C4-2B (cell line): ENCODE data around the gene DNAJC13.
"Not testable (repeated sequence)": the region's sequence is repeated elsewhere in the genome, so short reads cannot be mapped to it uniquely, and the experiment has no call there.

Source experiments
- H3K27ac ChIP-seq: fragments of 450-650 bp; 2 replicates; pipeline ENCODE4 v1.5.1; 2017
- CTCF ChIP-seq: fragments of 450-650 bp; conservative IDR thresholded peaks from 2 replicates; pipeline ENCODE4 v1.5.1; 2017; ENCODE audit warnings: mild to moderate bottlenecking
- ZFX ChIP-seq: fragments of 450-650 bp; IDR thresholded peaks from 2 replicates; pipeline ENCODE4 v1.6.1; 2017

Gene DNAJC13

GRCh38 chr3:132416807-132417694 lies at the start of gene DNAJC13:
DNAJC13 (plus strand) TSS chr3:132417502; CDS start chr3:132434551, 17,049 bp downstream.
- TF ChIP-seq CTCF (no peak), ZFX (no peak)
- H3K27ac ChIP-seq: peak within 1 kb of the TSS; percentile 88

GRCh38 chr3:132368515-132368914 lies 48.8 kb upstream of the DNAJC13 start:
- TF ChIP-seq CTCF: no peak
- TF ChIP-seq ZFX: no peak
- no peak overlapping the region for H3K27ac ChIP-seq

- H3K27ac ChIP-seq: no peak overlapping the region
- TF ChIP-seq ZFX (no peak), CTCF (no peak)
Observed at GRCh38 chr3:132368962-132369361, 48.3 kb upstream of the DNAJC13 start.

- H3K27ac ChIP-seq: not testable (repeated sequence)
Observed at GRCh38 chr3:132376945-132377354, 40.4 kb upstream of the DNAJC13 start.

- TF ChIP-seq ZFX: no peak
- TF ChIP-seq CTCF: no peak
- H3K27ac ChIP-seq: no peak overlapping the region
Observed at GRCh38 chr3:132378048-132378762, 39.1 kb upstream of the DNAJC13 start.

GRCh38 chr3:132378846-132379245 lies 38.5 kb upstream of the DNAJC13 start:
- H3K27ac ChIP-seq: no peak overlapping the region
- TF ChIP-seq CTCF (no peak), ZFX (no peak)

- no peak for TF ChIP-seq ZFX
- no peak for TF ChIP-seq CTCF
- no peak overlapping the region for H3K27ac ChIP-seq
Observed at GRCh38 chr3:132380920-132381319, 36.4 kb upstream of the DNAJC13 start.
